ENCODE results near the gene SLC39A11. TPM values are rescaled to one million over a fixed set of nuclear protein-coding genes. Genes with fewer than 3 reads are reported as not detected.

The SLC39A11 gene
- total and polyA plus RNA-seq, 2 of the 13 experiments (the other 11 are each of a cell fraction or from before 2014, with no cell fraction given) = 17.2 to 31.5 TPM

DNA sequence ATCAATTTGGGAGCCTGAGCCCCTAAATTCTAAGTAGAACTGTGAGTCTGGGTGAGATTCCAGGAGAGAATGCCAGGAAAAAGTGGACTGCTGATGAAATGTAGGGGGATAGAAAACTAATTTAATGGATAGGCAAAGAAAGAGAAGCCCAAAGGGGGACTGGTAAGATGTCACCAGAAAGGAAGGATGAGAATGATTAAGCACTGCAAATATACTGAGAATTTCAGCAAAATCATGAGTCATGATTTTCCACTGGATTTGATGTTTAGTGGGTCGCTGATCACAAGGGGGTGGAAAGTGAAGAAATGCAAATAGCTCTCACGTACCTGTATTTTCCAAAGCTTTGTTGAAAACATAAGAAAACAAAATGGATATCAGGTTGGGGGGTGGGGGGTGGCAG lies 201.8 kb downstream of the SLC39A11 start:
- no peaks in the 10 kb centered on the region for H3K36me3 ChIP-seq (replicated peaks in 1 of 2; ENCODE audit: control insufficient read depth in 1 of 2, insufficient read depth in 2 of 2, low read length in 2 of 2)
- no TSS peak for BruUV-seq (replicated peaks)
- CTCF ChIA-PET (ENCODE audit: low intra/inter-chr PET ratio, low total read pairs) = no interaction called here
- WGBS (ENCODE audit: low lambda C conversion rate) = 93% methylated on average over 2 of the region's 2 CpGs
- no peaks in the 10 kb centered on the region; a peak in 1 of 5 replicates for H3K27me3 ChIP-seq (ENCODE audit: control insufficient read depth in 1 of 2, insufficient read depth in 2 of 2, low read length in 2 of 2)
- no peak overlapping the region for H3K4me3 ChIP-seq (replicated peaks in 1 of 3; ENCODE audit: insufficient read depth in 1 of 3, low read depth in 2 of 3, low read length in 3 of 3)
- no peak overlapping the region for H3K9ac ChIP-seq (ENCODE audit: insufficient read depth, low read depth, low read length)
- H3K79me2 ChIP-seq (ENCODE audit: insufficient read depth, low read length) = no peaks in the 10 kb centered on the region
- no peaks in the 10 kb centered on the region for H4K20me1 ChIP-seq (ENCODE audit: insufficient read depth, low read length)
- ATAC-seq (no peak), FAIRE-seq (no peak), DNase-seq (ENCODE audit: low spot score) (no peak)
- POLR2A ChIA-PET = no interaction called here
- no peak overlapping the region for H3K27ac ChIP-seq (ENCODE audit: extremely low read length, insufficient read depth, low read length)
- no peaks in the 10 kb centered on the region for H3K9me3 ChIP-seq (ENCODE audit: low read length)
- H2AFZ ChIP-seq (ENCODE audit: low read length) = no peak overlapping the region
- TF ChIP-seq, protein P1, sequence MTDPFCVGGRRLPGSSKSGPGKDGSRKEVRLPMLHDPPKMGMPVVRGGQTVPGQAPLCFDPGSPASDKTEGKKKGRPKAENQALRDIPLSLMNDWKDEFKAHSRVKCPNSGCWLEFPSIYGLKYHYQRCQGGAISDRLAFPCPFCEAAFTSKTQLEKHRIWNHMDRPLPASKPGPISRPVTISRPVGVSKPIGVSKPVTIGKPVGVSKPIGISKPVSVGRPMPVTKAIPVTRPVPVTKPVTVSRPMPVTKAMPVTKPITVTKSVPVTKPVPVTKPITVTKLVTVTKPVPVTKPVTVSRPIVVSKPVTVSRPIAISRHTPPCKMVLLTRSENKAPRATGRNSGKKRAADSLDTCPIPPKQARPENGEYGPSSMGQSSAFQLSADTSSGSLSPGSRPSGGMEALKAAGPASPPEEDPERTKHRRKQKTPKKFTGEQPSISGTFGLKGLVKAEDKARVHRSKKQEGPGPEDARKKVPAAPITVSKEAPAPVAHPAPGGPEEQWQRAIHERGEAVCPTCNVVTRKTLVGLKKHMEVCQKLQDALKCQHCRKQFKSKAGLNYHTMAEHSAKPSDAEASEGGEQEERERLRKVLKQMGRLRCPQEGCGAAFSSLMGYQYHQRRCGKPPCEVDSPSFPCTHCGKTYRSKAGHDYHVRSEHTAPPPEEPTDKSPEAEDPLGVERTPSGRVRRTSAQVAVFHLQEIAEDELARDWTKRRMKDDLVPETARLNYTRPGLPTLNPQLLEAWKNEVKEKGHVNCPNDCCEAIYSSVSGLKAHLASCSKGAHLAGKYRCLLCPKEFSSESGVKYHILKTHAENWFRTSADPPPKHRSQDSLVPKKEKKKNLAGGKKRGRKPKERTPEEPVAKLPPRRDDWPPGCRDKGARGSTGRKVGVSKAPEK (CRISPR knock-in tag; IDR thresholded peaks at IDR 0.05; ENCODE audit: borderline replicate concordance) = no peak
- TF ChIP-seq, protein P2, sequence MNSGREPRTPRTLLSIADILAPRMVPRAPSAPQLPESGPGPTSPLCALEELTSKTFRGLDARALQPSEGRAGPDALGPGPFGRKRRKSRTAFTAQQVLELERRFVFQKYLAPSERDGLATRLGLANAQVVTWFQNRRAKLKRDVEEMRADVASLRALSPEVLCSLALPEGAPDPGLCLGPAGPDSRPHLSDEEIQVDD (CRISPR knock-in tag; IDR thresholded peaks at IDR 0.05; ENCODE audit: borderline replicate concordance) = no peak
- TF ChIP-seq MAFF (IDR thresholded peaks at IDR 0.05; ENCODE audit: low read depth, low read length) (peak; percentile 44; the same call in 1 of the 2 replicates), IRX3 (CRISPR knock-in tag; IDR thresholded peaks at IDR 0.05; ENCODE audit: borderline replicate concordance, low read depth) (no peak), GZF1 (CRISPR knock-in tag; IDR thresholded peaks at IDR 0.05) (no peak), ZNF724P (CRISPR knock-in tag; IDR thresholded peaks at IDR 0.05; ENCODE audit: borderline replicate concordance) (no peak), ZNF674 (CRISPR knock-in tag; IDR thresholded peaks at IDR 0.05; ENCODE audit: low read depth) (no peak), ZNF878 (CRISPR knock-in tag; IDR thresholded peaks at IDR 0.05) (no peak), MAFK (conservative IDR thresholded peaks at IDR 0.05 in 1 of 2, IDR thresholded peaks at IDR 0.05 in 1 of 2; ENCODE audit: low read length in 2 of 2) (peak; percentile 34 to 51; a peak in 2 of 4 replicates), ZNF331 (CRISPR knock-in tag; IDR thresholded peaks at IDR 0.05) (no peak), MYNN (CRISPR knock-in tag; IDR thresholded peaks at IDR 0.05; ENCODE audit: low read depth) (no peak), NFE2L2 (IDR thresholded peaks at IDR 0.05; ENCODE audit: low read length) (peak; percentile 56; the same call in 1 of the 2 replicates), TBL1XR1 (IDR thresholded peaks at IDR 0.05; ENCODE audit: borderline replicate concordance, low read length, partially characterized antibody) (no peak), SRSF4 (IDR thresholded peaks at IDR 0.05; ENCODE audit: low read depth, low read length, poor library complexity, severe bottlenecking) (no peak), RAD21 (CRISPR knock-in tag; IDR thresholded peaks at IDR 0.05) (no peak), MATR3 (CRISPR knock-in tag; IDR thresholded peaks at IDR 0.05) (no peak), SAFB2 (CRISPR knock-in tag; IDR thresholded peaks at IDR 0.05; ENCODE audit: borderline replicate concordance, low read depth) (no peak), ZBTB20 (CRISPR knock-in tag; IDR thresholded peaks at IDR 0.05; ENCODE audit: borderline replicate concordance, low read depth) (no peak), HDAC2 (CRISPR knock-in tag; IDR thresholded peaks at IDR 0.05) (no peak), CBFB (CRISPR knock-in tag; IDR thresholded peaks at IDR 0.05) (no peak)
- TF ChIP-seq, protein P3, sequence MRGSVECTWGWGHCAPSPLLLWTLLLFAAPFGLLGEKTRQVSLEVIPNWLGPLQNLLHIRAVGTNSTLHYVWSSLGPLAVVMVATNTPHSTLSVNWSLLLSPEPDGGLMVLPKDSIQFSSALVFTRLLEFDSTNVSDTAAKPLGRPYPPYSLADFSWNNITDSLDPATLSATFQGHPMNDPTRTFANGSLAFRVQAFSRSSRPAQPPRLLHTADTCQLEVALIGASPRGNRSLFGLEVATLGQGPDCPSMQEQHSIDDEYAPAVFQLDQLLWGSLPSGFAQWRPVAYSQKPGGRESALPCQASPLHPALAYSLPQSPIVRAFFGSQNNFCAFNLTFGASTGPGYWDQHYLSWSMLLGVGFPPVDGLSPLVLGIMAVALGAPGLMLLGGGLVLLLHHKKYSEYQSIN (CRISPR knock-in tag; IDR thresholded peaks at IDR 0.05; ENCODE audit: borderline replicate concordance) = no peak
- TF ChIP-seq, protein P4, sequence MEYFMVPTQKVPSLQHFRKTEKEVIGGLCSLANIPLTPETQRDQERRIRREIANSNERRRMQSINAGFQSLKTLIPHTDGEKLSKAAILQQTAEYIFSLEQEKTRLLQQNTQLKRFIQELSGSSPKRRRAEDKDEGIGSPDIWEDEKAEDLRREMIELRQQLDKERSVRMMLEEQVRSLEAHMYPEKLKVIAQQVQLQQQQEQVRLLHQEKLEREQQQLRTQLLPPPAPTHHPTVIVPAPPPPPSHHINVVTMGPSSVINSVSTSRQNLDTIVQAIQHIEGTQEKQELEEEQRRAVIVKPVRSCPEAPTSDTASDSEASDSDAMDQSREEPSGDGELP (IDR thresholded peaks at IDR 0.05; ENCODE audit: borderline replicate concordance, low read depth) = no peak
- no peak overlapping the region for H3K4me2 ChIP-seq (ENCODE audit: low read depth, low read length)
- intact Hi-C loops (cut with micrococcal nuclease; ENCODE audit: unreplicated experiment) (no loop called here), in situ Hi-C loops (cut with HindIII; ENCODE audit: extremely low pct_ligation_motif_present, low pct_unique_long_range_greater_than_20kb) (no loop called here)
- no peaks in the 10 kb centered on the region for H3K4me1 ChIP-seq (ENCODE audit: insufficient read depth, low read length)

Data from HepG2 (cell line).